Neural cell (in vitro differentiated cells): ENCODE results near the gene GLUL. TPM values are rescaled to one million over a fixed set of nuclear protein-coding genes. Genes with fewer than 3 reads are reported as not detected.

ENCODE experiments used
- H2AFZ ChIP-seq: fragments of 200-600, 300-800 bp; sonication (generic), shearing (Covaris generic); 2 replicates; pipeline ENCODE4 v1.6.0; 2014; ENCODE audit warnings: low read depth, mild to moderate bottlenecking, antibody characterized with exemption, low read length, moderate library complexity
- H3F3A ChIP-seq: fragments of 200-600 bp; shearing (Covaris generic); 2 replicates; pipeline ENCODE4 v1.6.1; 2016; ENCODE audit warnings: mild to moderate bottlenecking, moderate library complexity, mixed read lengths, antibody characterized with exemption, low read length; ENCODE audit not compliant: insufficient read depth, poor library complexity, severe bottlenecking
- H3K27ac ChIP-seq: fragments of 200-600, 300-800 bp; sonication (generic), shearing (Covaris generic); 2 replicates; pipeline ENCODE4 v1.5.1; 2014; ENCODE audit warnings: mild to moderate bottlenecking, low read length, moderate library complexity
- H3K27me3 ChIP-seq: fragments of 300-800, 200-600 bp; sonication (generic), shearing (Covaris generic); 2 replicates; pipeline ENCODE4 v1.6.0; 2014; ENCODE audit warnings: mild to moderate bottlenecking, low read depth, low read length, moderate library complexity; ENCODE audit not compliant: insufficient read depth
- H3K36me3 ChIP-seq: fragments of 300-800, 200-600 bp; sonication (generic), shearing (Covaris generic); 2 replicates; pipeline ENCODE4 v1.5.1; 2014; ENCODE audit warnings: mild to moderate bottlenecking, antibody characterized with exemption, low read length, moderate library complexity; ENCODE audit not compliant: insufficient read depth
- H3K4me2 ChIP-seq: fragments of 300-800, 200-600 bp; sonication (generic), shearing (Covaris generic); 2 replicates; pipeline ENCODE4 v1.6.0; 2014; ENCODE audit warnings: mild to moderate bottlenecking, low read length
- H3K4me3 ChIP-seq: fragments of 300-800, 200-600 bp; sonication (generic), shearing (Covaris generic); 2 replicates; pipeline ENCODE4 v1.5.1; 2014; ENCODE audit warnings: mild to moderate bottlenecking, low read length, moderate library complexity
- H3K79me2 ChIP-seq: fragments of 200-600 bp; shearing (Covaris generic); replicated peaks from 2 replicates; pipeline ENCODE4 v1.6.0; 2014; ENCODE audit warnings: mild to moderate bottlenecking, low read length, moderate library complexity; ENCODE audit not compliant: insufficient read depth
- H3K9ac ChIP-seq: fragments of 300-800, 200-600 bp; sonication (generic), shearing (Covaris generic); 2 replicates; pipeline ENCODE4 v1.6.1; 2016; ENCODE audit warnings: mild to moderate bottlenecking, low read length, mixed read lengths
- H3K9me2 ChIP-seq: fragments of 200-600 bp; shearing (Covaris generic); 2 replicates; pipeline ENCODE4 v1.6.1; 2016; ENCODE audit warnings: mild to moderate bottlenecking, low read length, mixed read lengths; ENCODE audit not compliant: insufficient read depth
- H3K9me3 ChIP-seq: fragments of 200-600, 300-800 bp; sonication (generic), shearing (Covaris generic); 2 replicates; pipeline ENCODE4 v1.6.1; 2016; ENCODE audit warnings: mild to moderate bottlenecking, mixed run types, low read length, moderate library complexity, mixed read lengths
- H4K20me1 ChIP-seq: fragments of 200-600 bp; shearing (Covaris generic); 2 replicates; pipeline ENCODE4 v1.6.1; 2016; ENCODE audit warnings: mild to moderate bottlenecking, mixed run types; ENCODE audit not compliant: insufficient read depth
- EP300 ChIP-seq: fragments of 450-650 bp; conservative IDR thresholded peaks from 2 replicates; pipeline ENCODE4 v1.6.1; 2014; ENCODE audit warnings: antibody characterized with exemption, mild to moderate bottlenecking, moderate library complexity; ENCODE audit not compliant: poor library complexity, severe bottlenecking
- MXI1 ChIP-seq: fragments of 450-650 bp; conservative IDR thresholded peaks from 2 replicates; pipeline ENCODE4 v1.6.1; 2014; ENCODE audit warnings: antibody characterized with exemption, mild to moderate bottlenecking; ENCODE audit not compliant: poor library complexity, severe bottlenecking
- TAF1 ChIP-seq: IDR thresholded peaks from 2 replicates; pipeline ENCODE4 v1.6.1; 2012; ENCODE audit warnings: low read depth
- polyA plus RNA-seq: library from polyadenylated mRNA; depleted of rRNA; stranded (reverse); fragments of >200 nt; gene quantifications from 2 replicates; pipeline ENCODE4 v1.2.3, GENCODE V29; 2014
- TF ChIP-seq, protein P1 (sequence below): IDR thresholded peaks from 2 replicates; pipeline ENCODE4 v1.6.1; 2012; ENCODE audit warnings: borderline replicate concordance

The GLUL gene
- polyA plus RNA-seq, 1 donor from 2014 or later = 219 TPM

DNA sequence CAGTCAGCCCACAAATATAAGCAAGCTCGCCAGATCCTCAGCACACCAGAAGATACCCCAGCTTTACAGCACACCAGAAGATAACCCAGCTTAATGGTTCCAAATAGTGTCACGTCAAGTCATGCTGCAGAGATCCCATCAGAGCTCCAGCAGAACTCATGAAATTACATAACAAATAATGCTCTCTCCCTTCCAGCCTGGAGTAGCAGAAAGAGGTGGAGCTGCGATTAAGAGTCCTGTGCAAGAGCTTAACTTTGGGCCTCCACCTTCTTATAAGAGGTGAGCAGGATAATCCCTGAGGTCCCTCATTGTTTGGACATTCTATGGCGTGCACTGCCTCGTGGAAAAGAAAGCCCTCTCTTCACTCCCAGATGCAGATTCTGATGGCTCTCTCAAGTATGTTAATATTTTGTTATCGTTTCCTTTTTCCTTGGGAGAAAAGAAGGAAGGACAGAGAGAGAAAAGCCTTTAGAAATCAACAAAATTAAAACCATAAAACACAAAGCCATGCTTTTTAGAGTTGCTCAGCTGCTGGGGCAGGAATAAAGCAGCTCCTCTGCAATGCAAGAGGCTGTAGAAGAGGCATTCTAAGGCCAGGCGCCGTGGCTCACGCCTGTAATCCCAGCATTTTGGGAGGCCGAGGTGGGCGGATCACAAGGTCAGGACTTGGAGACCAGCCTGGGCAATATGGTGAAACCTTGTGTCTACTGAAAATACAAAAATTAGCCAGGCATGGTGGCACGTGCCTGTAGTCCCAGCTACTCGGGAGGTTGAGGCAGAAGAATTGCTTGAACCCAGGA lies 59.1 kb downstream of the GLUL start:
- TF ChIP-seq TAF1 = no peak
- TF ChIP-seq, protein P1, sequence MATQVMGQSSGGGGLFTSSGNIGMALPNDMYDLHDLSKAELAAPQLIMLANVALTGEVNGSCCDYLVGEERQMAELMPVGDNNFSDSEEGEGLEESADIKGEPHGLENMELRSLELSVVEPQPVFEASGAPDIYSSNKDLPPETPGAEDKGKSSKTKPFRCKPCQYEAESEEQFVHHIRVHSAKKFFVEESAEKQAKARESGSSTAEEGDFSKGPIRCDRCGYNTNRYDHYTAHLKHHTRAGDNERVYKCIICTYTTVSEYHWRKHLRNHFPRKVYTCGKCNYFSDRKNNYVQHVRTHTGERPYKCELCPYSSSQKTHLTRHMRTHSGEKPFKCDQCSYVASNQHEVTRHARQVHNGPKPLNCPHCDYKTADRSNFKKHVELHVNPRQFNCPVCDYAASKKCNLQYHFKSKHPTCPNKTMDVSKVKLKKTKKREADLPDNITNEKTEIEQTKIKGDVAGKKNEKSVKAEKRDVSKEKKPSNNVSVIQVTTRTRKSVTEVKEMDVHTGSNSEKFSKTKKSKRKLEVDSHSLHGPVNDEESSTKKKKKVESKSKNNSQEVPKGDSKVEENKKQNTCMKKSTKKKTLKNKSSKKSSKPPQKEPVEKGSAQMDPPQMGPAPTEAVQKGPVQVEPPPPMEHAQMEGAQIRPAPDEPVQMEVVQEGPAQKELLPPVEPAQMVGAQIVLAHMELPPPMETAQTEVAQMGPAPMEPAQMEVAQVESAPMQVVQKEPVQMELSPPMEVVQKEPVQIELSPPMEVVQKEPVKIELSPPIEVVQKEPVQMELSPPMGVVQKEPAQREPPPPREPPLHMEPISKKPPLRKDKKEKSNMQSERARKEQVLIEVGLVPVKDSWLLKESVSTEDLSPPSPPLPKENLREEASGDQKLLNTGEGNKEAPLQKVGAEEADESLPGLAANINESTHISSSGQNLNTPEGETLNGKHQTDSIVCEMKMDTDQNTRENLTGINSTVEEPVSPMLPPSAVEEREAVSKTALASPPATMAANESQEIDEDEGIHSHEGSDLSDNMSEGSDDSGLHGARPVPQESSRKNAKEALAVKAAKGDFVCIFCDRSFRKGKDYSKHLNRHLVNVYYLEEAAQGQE = no peak
- TF ChIP-seq EP300 = no peak
- TF ChIP-seq MXI1 = no peak
- Histone ChIP-seq H3K79me2 (no peaks in the 10 kb centered on the region), H4K20me1 (no peaks in the 10 kb centered on the region), H3K4me3 (no peak overlapping the region), H3K9me3 (no peaks in the 10 kb centered on the region), H3K4me2 (no peak overlapping the region), H3K9ac (no peak overlapping the region), H3K27me3 (no peaks in the 10 kb centered on the region), H2AFZ (no peak overlapping the region), H3K9me2 (no peaks in the 10 kb centered on the region), H3K36me3 (no peaks in the 10 kb centered on the region), H3K27ac (no peak overlapping the region), H3F3A (no peaks in the 10 kb centered on the region)

Other genes with a start within 250 kb of the GLUL start
- gene TEDDM1, start 8.9 kb upstream of the GLUL start, polyA plus RNA-seq = not detected in 2 replicates
- not detected in 2 replicates for gene RGSL1, start 58.4 kb upstream of the GLUL start, polyA plus RNA-seq
- 0.47 and 0.76 TPM in 2 replicates for gene RNASEL, start 197.5 kb upstream of the GLUL start, polyA plus RNA-seq
- 1.1 and 2.3 TPM in 2 replicates for gene RGS16, start 212.6 kb upstream of the GLUL start, polyA plus RNA-seq